Fibroblast of lung (primary cell): ENCODE data around the gene TERT. TPM values are rescaled to one million over a fixed set of nuclear protein-coding genes. Genes with fewer than 3 reads are reported as not detected.

Experiments used
- DNase-seq, 2 donors: peaks; one replicate each; pipeline versions ENCODE4 v3.0.0 to v3.0.0-alpha.2; 2010; ENCODE audit warnings: low read depth in 2 of 2
- H2AFZ ChIP-seq: 2 replicates; pipeline ENCODE4 v1.5.1; 2012; ENCODE audit warnings: low read length, control low read depth, inconsistent platforms
- H3K27ac ChIP-seq: 2 replicates; pipeline ENCODE4 v1.5.1; 2011; ENCODE audit warnings: low read length, control low read depth; ENCODE audit not compliant: insufficient read depth
- H3K27me3 ChIP-seq: 2 replicates; pipeline ENCODE4 v1.5.1; 2011; ENCODE audit warnings: mild to moderate bottlenecking, low read length; ENCODE audit not compliant: control insufficient read depth, insufficient read depth
- H3K36me3 ChIP-seq: 2 replicates; pipeline ENCODE4 v1.5.1; 2011; ENCODE audit warnings: low read length; ENCODE audit not compliant: control insufficient read depth, insufficient read depth
- H3K4me1 ChIP-seq: 2 replicates; pipeline ENCODE4 v1.5.1; 2011; ENCODE audit warnings: low read length; ENCODE audit not compliant: control insufficient read depth, insufficient read depth; ENCODE audit errors: extremely low read depth
- H3K4me2 ChIP-seq: 2 replicates; pipeline ENCODE4 v1.5.1; 2011; ENCODE audit warnings: low read length, control low read depth; ENCODE audit not compliant: insufficient read depth; ENCODE audit errors: extremely low read depth
- H3K4me3 ChIP-seq, 4 experiments: fragments of 200-600 bp in 1 of 4; sonication (generic) in 1 of 4; replicated peaks in 1 of 4; 2 replicates each; pipeline ENCODE4 v1.5.1; 2011 to 2016; ENCODE audit warnings: low read length in 4 of 4, low read depth in 3 of 4, mild to moderate bottlenecking in 3 of 4, control low read depth in 2 of 4, inconsistent platforms in 1 of 4, mixed read lengths in 1 of 4; ENCODE audit not compliant: insufficient read depth in 1 of 4; ENCODE audit errors: control extremely low read depth in 1 of 4
- H3K79me2 ChIP-seq: 2 replicates; pipeline ENCODE4 v1.5.1; 2012; ENCODE audit warnings: mild to moderate bottlenecking, low read length, inconsistent platforms; ENCODE audit not compliant: control insufficient read depth, insufficient read depth
- H3K9ac ChIP-seq: 2 replicates; pipeline ENCODE4 v1.5.1; 2011; ENCODE audit warnings: mild to moderate bottlenecking, low read length, control low read depth; ENCODE audit not compliant: insufficient read depth
- H3K9me3 ChIP-seq: 2 replicates; pipeline ENCODE4 v1.5.1; 2012; ENCODE audit warnings: low read depth, low read length; ENCODE audit not compliant: control insufficient read depth, insufficient read depth
- H4K20me1 ChIP-seq: 2 replicates; pipeline ENCODE4 v1.5.1; 2011; ENCODE audit warnings: low read length; ENCODE audit not compliant: control insufficient read depth, insufficient read depth; ENCODE audit errors: extremely low read depth
- EZH2 ChIP-seq: IDR thresholded peaks from 2 replicates; pipeline ENCODE4 v1.5.1; 2012; ENCODE audit warnings: low read length, control low read depth, mild to moderate bottlenecking; ENCODE audit errors: missing control alignments
- polyA plus RNA-seq, 2 donors: library from polyadenylated mRNA; depleted of rRNA in 1 of 2; stranded (reverse) in 1 of 2; unstranded in 1 of 2; fragments of >200 nt; gene quantifications; 2 replicates each; pipeline ENCODE4 v1.2.1, GENCODE V29; 2011 to 2012; ENCODE audit warnings: missing spikeins in 1 of 2
- total RNA-seq: library from RNA; depleted of rRNA; stranded (reverse); fragments of >200 nt; gene quantifications from 2 replicates; pipeline ENCODE4 v1.2.1, GENCODE V29; 2014
- TF ChIP-seq, protein P1 (sequence below), 2 donors: IDR thresholded peaks in 1 of 2; conservative IDR thresholded peaks in 1 of 2; 1 replicate in 1 of 2; 2 replicates in 1 of 2; pipeline ENCODE4 v1.5.1; 2011 to 2012; ENCODE audit warnings: low read length in 2 of 2, control low read depth in 1 of 2, inconsistent platforms in 1 of 2, low read depth in 1 of 2, mild to moderate bottlenecking in 1 of 2

TERT gene
- total and polyA plus RNA-seq, 2 donors (not counting 1 experiment from before 2014, with no cell fraction given): not detected

GRCh38 chr5:1316588-1317340 lies 21.9 kb upstream of the TERT start:
- H3K9ac ChIP-seq: no peak overlapping the region
- H3K9me3 ChIP-seq: no peaks in the 10 kb centered on the region
- H3K27me3 ChIP-seq: no peaks in the 10 kb centered on the region
- DNase-seq: no peak
- no peaks in the 10 kb centered on the region for H3K79me2 ChIP-seq
- TF ChIP-seq EZH2: no peak
- TF ChIP-seq, protein P1, sequence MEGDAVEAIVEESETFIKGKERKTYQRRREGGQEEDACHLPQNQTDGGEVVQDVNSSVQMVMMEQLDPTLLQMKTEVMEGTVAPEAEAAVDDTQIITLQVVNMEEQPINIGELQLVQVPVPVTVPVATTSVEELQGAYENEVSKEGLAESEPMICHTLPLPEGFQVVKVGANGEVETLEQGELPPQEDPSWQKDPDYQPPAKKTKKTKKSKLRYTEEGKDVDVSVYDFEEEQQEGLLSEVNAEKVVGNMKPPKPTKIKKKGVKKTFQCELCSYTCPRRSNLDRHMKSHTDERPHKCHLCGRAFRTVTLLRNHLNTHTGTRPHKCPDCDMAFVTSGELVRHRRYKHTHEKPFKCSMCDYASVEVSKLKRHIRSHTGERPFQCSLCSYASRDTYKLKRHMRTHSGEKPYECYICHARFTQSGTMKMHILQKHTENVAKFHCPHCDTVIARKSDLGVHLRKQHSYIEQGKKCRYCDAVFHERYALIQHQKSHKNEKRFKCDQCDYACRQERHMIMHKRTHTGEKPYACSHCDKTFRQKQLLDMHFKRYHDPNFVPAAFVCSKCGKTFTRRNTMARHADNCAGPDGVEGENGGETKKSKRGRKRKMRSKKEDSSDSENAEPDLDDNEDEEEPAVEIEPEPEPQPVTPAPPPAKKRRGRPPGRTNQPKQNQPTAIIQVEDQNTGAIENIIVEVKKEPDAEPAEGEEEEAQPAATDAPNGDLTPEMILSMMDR (conservative IDR thresholded peaks at IDR 0.05 in 1 of 2, IDR thresholded peaks at IDR 0.05 in 1 of 2; ENCODE audit: low read depth in 1 of 2, low read length in 2 of 2): no peak
- no peak overlapping the region for H3K4me3 ChIP-seq
- no peaks in the 10 kb centered on the region for H4K20me1 ChIP-seq
- H2AFZ ChIP-seq: no peak overlapping the region
- no peaks in the 10 kb centered on the region for H3K4me1 ChIP-seq
- H3K4me2 ChIP-seq: no peak overlapping the region
- peaks cover 9% of the 10 kb centered on the region for H3K36me3 ChIP-seq
- H3K27ac ChIP-seq: no peak overlapping the region

DNA sequence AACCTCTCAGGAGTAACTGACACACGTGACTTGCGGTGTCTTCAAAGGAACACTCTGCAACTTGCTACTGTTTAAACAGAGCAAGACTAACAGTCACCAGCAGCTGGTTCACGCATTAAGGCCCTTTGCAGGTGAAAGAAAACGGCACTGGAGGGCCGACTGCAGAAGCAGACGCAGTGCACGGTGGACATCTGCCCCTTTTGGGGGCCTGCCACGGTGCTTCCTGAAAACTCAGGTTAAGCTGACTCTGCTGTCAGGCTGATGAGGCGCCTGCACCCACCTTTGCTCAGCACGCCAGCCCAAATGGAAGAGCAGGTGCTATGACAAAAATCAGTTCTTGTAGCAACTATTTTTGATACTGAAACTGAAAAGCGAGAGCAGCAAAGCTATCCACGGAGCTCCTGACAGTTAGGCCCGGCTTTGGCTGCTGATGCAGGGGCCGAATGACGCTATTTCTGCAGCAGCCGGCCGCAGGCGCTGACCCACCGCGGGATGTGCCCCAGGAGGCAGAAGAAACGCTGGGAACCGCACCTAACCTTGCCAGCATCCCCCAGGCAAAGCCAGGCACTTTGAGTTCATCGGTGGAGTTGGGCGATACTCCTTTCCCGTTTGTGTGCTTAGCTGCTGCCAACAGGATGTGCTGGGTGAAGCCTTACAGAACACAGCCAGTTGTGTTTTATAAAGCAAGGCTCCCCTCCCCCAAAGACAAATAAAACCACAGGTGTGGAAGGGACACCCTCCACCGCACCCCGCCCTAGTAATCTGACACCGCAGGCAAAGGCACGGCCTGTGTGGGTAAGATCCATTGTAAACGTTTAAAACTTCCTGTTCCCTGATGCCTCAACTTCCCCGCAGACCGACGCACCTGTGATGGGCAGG lies 21.1 kb upstream of the TERT start:
- H3K4me2 ChIP-seq: peak overlapping the region; percentile 17

More for the DNA sequence above, 21.1 kb upstream of the TERT start:
- Histone ChIP-seq H3K4me1 (no peaks in the 10 kb centered on the region), H3K36me3 (peaks cover 9% of the 10 kb centered on the region), H2AFZ (no peak overlapping the region), H3K4me3 (no peak overlapping the region), H3K79me2 (no peaks in the 10 kb centered on the region), H4K20me1 (no peaks in the 10 kb centered on the region), H3K27ac (no peak overlapping the region), H3K9me3 (no peaks in the 10 kb centered on the region), H3K27me3 (no peaks in the 10 kb centered on the region), H3K9ac (no peak overlapping the region)
- TF ChIP-seq, protein P1 (conservative IDR thresholded peaks at IDR 0.05 in 1 of 2, IDR thresholded peaks at IDR 0.05 in 1 of 2; ENCODE audit: low read depth in 1 of 2, low read length in 2 of 2): no peak
- DNase-seq: peak in 1 of 2 donors; percentile 3
